H9 (cell line): Measurements from ENCODE around the gene SRPX. TPM values are rescaled to one million over a fixed set of nuclear protein-coding genes. Genes with fewer than 3 reads are reported as not detected.

Experiments
- DNase-seq: peaks from one replicate; pipeline ENCODE4 v3.0.0-alpha.2; 2017
- H2AFZ ChIP-seq: one replicate; pipeline ENCODE4 v1.6.1; 2013; ENCODE audit warnings: mild to moderate bottlenecking, low read length, control low read depth, moderate library complexity
- H2AK5ac ChIP-seq: 2 replicates; pipeline ENCODE4 v1.6.1; 2013; ENCODE audit warnings: low read length, control low read depth, mixed read lengths; ENCODE audit not compliant: insufficient read length
- H2BK120ac ChIP-seq: one replicate; pipeline ENCODE4 v1.6.1; 2013; ENCODE audit warnings: low read depth, mild to moderate bottlenecking, low read length, control low read depth, inconsistent platforms; ENCODE audit not compliant: poor library complexity, severe bottlenecking
- H2BK12ac ChIP-seq: 2 replicates; pipeline ENCODE4 v1.6.1; 2013; ENCODE audit warnings: low read length, control low read depth, mixed read lengths, low read depth; ENCODE audit not compliant: insufficient read length
- H2BK15ac ChIP-seq: 2 replicates; pipeline ENCODE4 v1.6.1; 2013; ENCODE audit warnings: low read depth, low read length, control low read depth
- H2BK20ac ChIP-seq: one replicate; pipeline ENCODE4 v1.6.1; 2013; ENCODE audit warnings: low read depth, mild to moderate bottlenecking, low read length, control low read depth, inconsistent platforms; ENCODE audit not compliant: poor library complexity, severe bottlenecking
- H2BK5ac ChIP-seq: 2 replicates; pipeline ENCODE4 v1.6.1; 2013; ENCODE audit warnings: low read length, control low read depth, mixed read lengths; ENCODE audit not compliant: insufficient read length
- H3K14ac ChIP-seq: 2 replicates; pipeline ENCODE4 v1.6.1; 2013; ENCODE audit warnings: low read length, control low read depth; ENCODE audit not compliant: insufficient read depth
- H3K18ac ChIP-seq: 2 replicates; pipeline ENCODE4 v1.6.1; 2013; ENCODE audit warnings: low read depth, mild to moderate bottlenecking, mixed read lengths, low read length, control low read depth; ENCODE audit not compliant: insufficient read length
- H3K23ac ChIP-seq: 2 replicates; pipeline ENCODE4 v1.6.1; 2013; ENCODE audit warnings: low read length, control low read depth, mixed read lengths, low read depth; ENCODE audit not compliant: insufficient read length
- H3K23me2 ChIP-seq: 2 replicates; pipeline ENCODE4 v1.6.1; 2013; ENCODE audit warnings: low read depth, mild to moderate bottlenecking, mixed read lengths, low read length, control low read depth; ENCODE audit not compliant: insufficient read length, poor library complexity, severe bottlenecking
- H3K27ac ChIP-seq: 2 replicates; pipeline ENCODE4 v1.5.1; 2013; ENCODE audit warnings: low read length, control low read depth, mixed read lengths, low read depth; ENCODE audit not compliant: insufficient read length
- H3K27me3 ChIP-seq: 2 replicates; pipeline ENCODE4 v1.6.1; 2013; ENCODE audit warnings: low read length, control low read depth, inconsistent platforms; ENCODE audit not compliant: insufficient read depth
- H3K4ac ChIP-seq: 2 replicates; pipeline ENCODE4 v1.6.1; 2013; ENCODE audit warnings: low read depth, mild to moderate bottlenecking, control low read depth, inconsistent platforms, low read length, moderate library complexity
- H3K4me1 ChIP-seq: 2 replicates; pipeline ENCODE4 v1.6.1; 2013; ENCODE audit warnings: low read length, control low read depth, inconsistent platforms; ENCODE audit not compliant: insufficient read depth
- H3K4me2 ChIP-seq: 2 replicates; pipeline ENCODE4 v1.6.1; 2013; ENCODE audit warnings: low read length, control low read depth, mixed read lengths; ENCODE audit not compliant: insufficient read length, insufficient read depth
- H3K56ac ChIP-seq: 2 replicates; pipeline ENCODE4 v1.6.1; 2013; ENCODE audit warnings: low read depth, mild to moderate bottlenecking, mixed read lengths, low read length, control low read depth; ENCODE audit not compliant: insufficient read length
- H3K79me1 ChIP-seq: 2 replicates; pipeline ENCODE4 v1.6.1; 2013; ENCODE audit warnings: low read depth, mild to moderate bottlenecking, moderate library complexity, low read length, control low read depth, inconsistent platforms; ENCODE audit not compliant: insufficient read depth, poor library complexity, severe bottlenecking
- H3K79me2 ChIP-seq: 2 replicates; pipeline ENCODE4 v1.6.1; 2013; ENCODE audit warnings: low read length, control low read depth, inconsistent platforms; ENCODE audit not compliant: insufficient read depth
- H3K9ac ChIP-seq: 2 replicates; pipeline ENCODE4 v1.6.1; 2013; ENCODE audit warnings: low read length, control low read depth, mixed read lengths; ENCODE audit not compliant: insufficient read length; ENCODE audit errors: extremely low read depth
- H3K9me3 ChIP-seq: one replicate; pipeline ENCODE4 v1.6.1; 2013; ENCODE audit warnings: low read depth, low read length, inconsistent platforms; ENCODE audit not compliant: control insufficient read depth
- H3T11ph ChIP-seq: one replicate; pipeline ENCODE4 v1.6.1; 2013; ENCODE audit warnings: mild to moderate bottlenecking, low read length, control low read depth, inconsistent platforms
- H4K20me1 ChIP-seq: one replicate; pipeline ENCODE4 v1.6.1; 2013; ENCODE audit not compliant: control insufficient read depth, insufficient read length, insufficient read depth
- H4K5ac ChIP-seq: 2 replicates; pipeline ENCODE4 v1.6.1; 2013; ENCODE audit warnings: low read depth, mild to moderate bottlenecking, mixed read lengths, low read length, control low read depth; ENCODE audit not compliant: insufficient read length
- H4K8ac ChIP-seq: replicated peaks from 2 replicates; pipeline ENCODE4 v1.6.1; 2013; ENCODE audit warnings: low read length, control low read depth, mixed read lengths, low read depth; ENCODE audit not compliant: insufficient read length
- H4K91ac ChIP-seq: 2 replicates; pipeline ENCODE4 v1.6.1; 2013; ENCODE audit warnings: low read depth, mild to moderate bottlenecking, moderate library complexity, mixed read lengths, low read length, control low read depth; ENCODE audit not compliant: insufficient read length
- H3K27ac Mint-ChIP-seq, 3 experiments: 2 replicates in 2 of 3; 3 replicates in 1 of 3; pipeline ENCODE4 v1.8.0; 2020 to 2021; ENCODE audit warnings: mixed read lengths in 3 of 3, mild to moderate bottlenecking in 1 of 3, moderate library complexity in 1 of 3
- H3K27me3 Mint-ChIP-seq: 2 replicates; pipeline ENCODE4 v1.8.0; 2021; ENCODE audit warnings: low read depth, mild to moderate bottlenecking, moderate library complexity, mixed read lengths
- H3K36me3 Mint-ChIP-seq, 3 experiments: 2 replicates in 2 of 3; 3 replicates in 1 of 3; pipeline ENCODE4 v1.8.0; 2020 to 2021; ENCODE audit warnings: low read depth in 3 of 3, mixed read lengths in 3 of 3; ENCODE audit not compliant: insufficient read depth in 1 of 3
- H3K4me1 Mint-ChIP-seq, 2 experiments: 2 replicates each; pipeline ENCODE4 v1.8.0; 2020; ENCODE audit warnings: mixed read lengths in 2 of 2
- H3K4me3 Mint-ChIP-seq, 2 experiments: 2 replicates in 1 of 2; 3 replicates in 1 of 2; pipeline ENCODE4 v1.8.0; 2020 to 2021; ENCODE audit warnings: mild to moderate bottlenecking in 2 of 2, mixed read lengths in 2 of 2, moderate library complexity in 1 of 2
- H3K9me3 Mint-ChIP-seq, 2 experiments: 2 replicates in 1 of 2; 3 replicates in 1 of 2; pipeline ENCODE4 v1.8.0; 2020; ENCODE audit warnings: mild to moderate bottlenecking in 2 of 2, mixed read lengths in 2 of 2, moderate library complexity in 1 of 2
- CTCF ChIP-seq: fragments of 200-600 bp; sonication (generic); conservative IDR thresholded peaks from 3 replicates; pipeline ENCODE4 v1.8.0; 2021; ENCODE audit warnings: antibody characterized with exemption, mild to moderate bottlenecking
- WGBS: extraction: QIAGEN DNeasy Blood & Tissue Kit; methylation state at CpG from one replicate; pipeline ENCODE4 v1.1.7; 2013; ENCODE audit warnings: missing lambda C conversion rate, low lambda C conversion rate, mixed read lengths; ENCODE audit not compliant: insufficient read length; ENCODE audit errors: extremely low coverage; 5-methylcytosine and 5-hydroxymethylcytosine counted together
- total RNA-seq: library from RNA; stranded (reverse); gene quantifications from 2 replicates; pipeline ENCODE4 v1.2.1, GENCODE V29; 2021

SRPX gene
- total RNA-seq, 1 experiment from 2014 or later: 2.8 TPM

DNA sequence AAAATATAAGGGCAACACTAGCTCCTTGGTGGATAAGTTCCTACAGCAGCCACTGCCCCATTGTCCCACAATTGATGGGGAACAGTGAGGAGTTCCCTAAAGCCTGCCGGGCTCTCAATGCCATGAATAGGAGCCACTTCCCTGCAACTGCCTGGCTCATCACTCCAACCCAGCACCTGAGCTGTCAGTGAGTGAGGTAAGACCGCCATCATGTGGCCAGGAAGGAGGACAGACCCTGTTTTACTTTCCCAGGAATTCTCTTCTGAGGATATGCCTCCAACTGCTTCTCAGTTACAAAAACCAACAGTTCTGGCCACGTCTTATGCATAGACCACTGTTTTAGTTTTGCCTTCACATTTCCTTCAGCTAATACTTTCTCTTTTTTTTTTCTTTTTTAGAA lies 45.5 kb downstream of the SRPX start:
- no peak overlapping the region for H2BK20ac ChIP-seq
- Mint-ChIP-seq H3K27me3 (no peaks in the 10 kb centered on the region), H3K4me3 (no peak overlapping the region), H3K36me3 (peaks cover 0 to 3% (median 2%) of the 10 kb centered on the region in 3 experiments; a peak in 4 of 7 replicates), H3K9me3 (peaks cover 52 to 54% of the 10 kb centered on the region in 2 experiments), H3K4me1 (peaks cover 8 to 12% of the 10 kb centered on the region in 2 experiments), H3K27ac (no peak overlapping the region)
- H2BK120ac ChIP-seq: no peak overlapping the region
- H3K9me3 ChIP-seq: peaks cover 6% of the 10 kb centered on the region
- no peaks in the 10 kb centered on the region for H4K20me1 ChIP-seq
- no peak overlapping the region for H2BK15ac ChIP-seq
- H3K4me2 ChIP-seq: no peak overlapping the region
- TF ChIP-seq CTCF: peak; percentile 75
- no peaks in the 10 kb centered on the region for H3K79me1 ChIP-seq
- no peak overlapping the region for H2AK5ac ChIP-seq
- H2BK12ac ChIP-seq: no peak overlapping the region
- no peak overlapping the region for H4K5ac ChIP-seq
- no peaks in the 10 kb centered on the region for H3K23me2 ChIP-seq
- H3K14ac ChIP-seq: no peak overlapping the region
- H2AFZ ChIP-seq: no peak overlapping the region
- WGBS: no CpG with 5 or more reads among the region's 3 CpGs
- no peak overlapping the region for H2BK5ac ChIP-seq
- H3K18ac ChIP-seq: no peak overlapping the region
- H3K4me1 ChIP-seq: peaks cover 4% of the 10 kb centered on the region; the same call in 1 of the 2 replicates
- H4K8ac ChIP-seq: no peak overlapping the region
- H3K79me2 ChIP-seq: no peaks in the 10 kb centered on the region
- H3K4ac ChIP-seq: no peak overlapping the region
- no peak overlapping the region for H3K27ac ChIP-seq
- H3K9ac ChIP-seq: no peak overlapping the region
- peak; percentile 67 for DNase-seq
- no peak overlapping the region for H3K56ac ChIP-seq
- no peak overlapping the region for H3K23ac ChIP-seq
- H3T11ph ChIP-seq: no peak overlapping the region
- H4K91ac ChIP-seq: no peak overlapping the region
- H3K27me3 ChIP-seq: no peaks in the 10 kb centered on the region
